OCI-LY1 (cell line): ENCODE data around the gene MAN1A2.

Experiments
- CTCF ChIP-seq: fragments of 200-600 bp; sonication (generic), shearing (Covaris generic); IDR thresholded peaks from 2 replicates; pipeline ENCODE4 v1.5.1; 2017; ENCODE audit warnings: mild to moderate bottlenecking, antibody characterized with exemption, low read length, moderate library complexity, mixed read lengths
- EZH2 ChIP-seq: fragments of 200-600 bp; sonication (generic), shearing (Covaris generic); IDR thresholded peaks from 2 replicates; pipeline ENCODE4 v1.8.0; 2017; ENCODE audit warnings: borderline replicate concordance, mixed run types, mild to moderate bottlenecking, antibody characterized with exemption, low read length, moderate library complexity, mixed read lengths

GRCh38 chr1:117564227-117565075 lies 197.2 kb downstream of the MAN1A2 start:
- TF ChIP-seq CTCF, result no peak
- TF ChIP-seq EZH2, result no peak
